Smooth muscle cell (in vitro differentiated cells): Measurements from ENCODE around the gene PSMC5. TPM values are rescaled to one million over a fixed set of nuclear protein-coding genes. Genes with fewer than 3 reads are reported as not detected.

Experiments used
- DNase-seq: peaks from one replicate; lab custom pipeline; 2025; ENCODE audit not compliant: unreplicated experiment; lab: John Stamatoyannopoulos, UW
- H2AFZ ChIP-seq: fragments of 200-600 bp; sonication (generic); 2 replicates; pipeline ENCODE4 v1.6.0; 2016; ENCODE audit warnings: antibody characterized with exemption, low read depth, mild to moderate bottlenecking
- H3F3A ChIP-seq: fragments of 200-600 bp; sonication (generic); 2 replicates; pipeline ENCODE4 v1.6.0; 2017; ENCODE audit warnings: antibody characterized with exemption, low read depth
- H3K27ac ChIP-seq: fragments of 200-600 bp; sonication (generic); 2 replicates; pipeline ENCODE4 v1.5.1; 2016; ENCODE audit warnings: low read depth, mild to moderate bottlenecking
- H3K27me3 ChIP-seq: fragments of 200-600 bp; sonication (generic); 2 replicates; pipeline ENCODE4 v1.6.1; 2016; ENCODE audit warnings: low read depth, mild to moderate bottlenecking
- H3K36me3 ChIP-seq: fragments of 200-600 bp; sonication (generic); 2 replicates; pipeline ENCODE4 v1.5.1; 2016; ENCODE audit warnings: low read depth
- H3K4me1 ChIP-seq: fragments of 200-600 bp; sonication (generic); 2 replicates; pipeline ENCODE4 v1.5.1; 2016; ENCODE audit warnings: low read depth
- H3K4me2 ChIP-seq: fragments of 200-600 bp; sonication (generic); 2 replicates; pipeline ENCODE4 v1.6.0; 2016; ENCODE audit warnings: mild to moderate bottlenecking
- H3K4me3 ChIP-seq: fragments of 200-600 bp; sonication (generic); 2 replicates; pipeline ENCODE4 v1.5.1; 2016; ENCODE audit warnings: mild to moderate bottlenecking
- H3K79me2 ChIP-seq: fragments of 200-600 bp; sonication (generic); 2 replicates; pipeline ENCODE4 v1.6.0; 2016; ENCODE audit warnings: low read depth, mild to moderate bottlenecking
- H3K9ac ChIP-seq: fragments of 200-600 bp; sonication (generic); 2 replicates; pipeline ENCODE4 v1.6.0; 2016; ENCODE audit warnings: low read depth
- H3K9me3 ChIP-seq: fragments of 200-600 bp; sonication (generic); replicated peaks from 2 replicates; pipeline ENCODE4 v1.5.1; 2016; ENCODE audit warnings: low read depth
- H4K20me1 ChIP-seq: fragments of 200-600 bp; sonication (generic); 2 replicates; pipeline ENCODE4 v1.6.0; 2016; ENCODE audit warnings: low read depth
- CTCF ChIP-seq: fragments of 200-600 bp; sonication (generic); IDR thresholded peaks from 2 replicates; pipeline ENCODE4 v1.5.1; 2017; ENCODE audit warnings: borderline replicate concordance, mild to moderate bottlenecking, antibody characterized with exemption; ENCODE audit not compliant: insufficient read depth, poor library complexity, severe bottlenecking
- WGBS: methylation state at CpG from one replicate; pipeline ENCODE4 v1.1.7; 2016; ENCODE audit warnings: low lambda C conversion rate; 5-methylcytosine and 5-hydroxymethylcytosine counted together
- polyA plus RNA-seq: library from polyadenylated mRNA; unstranded; fragments of >200 nt; fragmentation: Nextera tagmentation; extraction: Ambion mirVana; gene quantifications from 2 replicates; pipeline ENCODE4 v1.2.1, GENCODE V29; 2016
- total RNA-seq: library from RNA; depleted of rRNA; stranded (reverse); fragments of >200 nt; gene quantifications from 2 replicates; pipeline ENCODE4 v1.2.3, GENCODE V29; 2014

PSMC5 gene
- total and polyA plus RNA-seq, 2 experiments from 2014 or later: 46.2 to 132 TPM

DNA sequence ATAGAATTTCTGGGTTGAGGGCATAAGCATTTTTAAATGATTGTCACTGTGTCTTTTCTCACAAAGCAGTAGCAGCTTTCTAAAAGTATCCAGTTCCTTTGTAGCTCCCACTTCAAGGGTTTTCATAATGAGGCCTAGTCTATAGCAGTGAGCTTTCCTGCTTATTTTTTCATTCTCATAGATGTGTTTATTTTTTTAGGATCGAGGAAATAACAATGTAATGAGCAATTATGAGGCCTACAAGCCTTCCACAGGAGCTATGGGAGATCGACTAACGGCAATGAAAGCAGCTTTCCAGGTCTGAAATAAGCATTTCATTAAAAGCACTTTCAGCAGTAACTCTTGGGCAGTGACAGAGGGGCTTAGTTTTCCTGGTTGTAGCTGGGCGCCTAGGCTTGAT is 10.6 kb upstream of the PSMC5 start:
- DNase-seq: no peak
- H2AFZ ChIP-seq: no peak overlapping the region
- no peaks in the 10 kb centered on the region for H3K27me3 ChIP-seq
- no peak overlapping the region for H3K27ac ChIP-seq
- peaks cover 30% of the 10 kb centered on the region for H3F3A ChIP-seq
- TF ChIP-seq CTCF: no peak
- peaks cover 19% of the 10 kb centered on the region for H4K20me1 ChIP-seq
- no peak overlapping the region for H3K9ac ChIP-seq
- no peaks in the 10 kb centered on the region for H3K9me3 ChIP-seq
- no peaks in the 10 kb centered on the region for H3K4me1 ChIP-seq
- H3K4me2 ChIP-seq: no peak overlapping the region
- no peaks in the 10 kb centered on the region for H3K79me2 ChIP-seq
- H3K4me3 ChIP-seq: no peak overlapping the region
- WGBS: 93% methylated on average over 4 of the region's 4 CpGs
- H3K36me3 ChIP-seq: peaks cover 52% of the 10 kb centered on the region

DNA sequence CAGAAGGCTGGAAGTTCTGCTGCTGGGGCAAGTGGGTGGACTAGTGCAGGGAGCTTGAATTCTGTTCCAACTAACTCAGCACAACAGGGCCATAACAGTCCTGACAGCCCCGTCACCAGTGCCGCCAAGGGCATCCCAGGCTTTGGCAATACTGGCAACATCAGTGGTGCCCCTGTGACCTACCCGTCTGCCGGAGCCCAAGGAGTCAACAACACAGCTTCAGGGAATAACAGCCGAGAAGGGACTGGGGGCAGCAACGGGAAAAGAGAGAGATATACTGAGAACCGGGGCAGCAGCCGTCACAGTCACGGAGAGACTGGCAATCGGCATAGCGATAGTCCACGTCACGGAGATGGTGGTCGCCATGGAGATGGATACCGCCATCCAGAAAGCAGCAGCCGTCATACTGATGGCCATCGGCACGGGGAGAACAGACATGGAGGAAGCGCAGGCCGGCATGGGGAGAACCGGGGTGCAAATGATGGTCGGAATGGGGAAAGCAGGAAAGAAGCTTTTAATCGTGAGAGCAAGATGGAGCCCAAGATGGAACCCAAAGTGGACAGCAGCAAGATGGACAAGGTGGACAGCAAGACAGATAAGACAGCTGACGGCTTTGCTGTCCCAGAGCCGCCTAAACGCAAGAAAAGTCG is 9.4 kb upstream of the PSMC5 start:
- no peaks in the 10 kb centered on the region for H3K9me3 ChIP-seq
- H3K36me3 ChIP-seq: peaks cover 41% of the 10 kb centered on the region
- no peaks in the 10 kb centered on the region for H3K4me1 ChIP-seq
- peaks cover 24% of the 10 kb centered on the region for H4K20me1 ChIP-seq
- no peak overlapping the region for H2AFZ ChIP-seq
- no peak for TF ChIP-seq CTCF
- H3F3A ChIP-seq: peaks cover 34% of the 10 kb centered on the region
- DNase-seq: no peak
- H3K4me3 ChIP-seq: no peak overlapping the region
- peaks cover 2% of the 10 kb centered on the region for H3K79me2 ChIP-seq
- no peak overlapping the region for H3K9ac ChIP-seq
- no peak overlapping the region for H3K4me2 ChIP-seq
- H3K27me3 ChIP-seq: no peaks in the 10 kb centered on the region
- WGBS: 97% methylated on average over 27 of the region's 27 CpGs
- no peak overlapping the region for H3K27ac ChIP-seq

GRCh38 chr17:63819131-63819530 is 8.1 kb upstream of the PSMC5 start:
- no peak overlapping the region for H3K4me3 ChIP-seq
- peaks cover 33% of the 10 kb centered on the region for H3K36me3 ChIP-seq
- DNase-seq: no peak
- H4K20me1 ChIP-seq: peaks cover 24% of the 10 kb centered on the region
- H3K27ac ChIP-seq: no peak overlapping the region
- H3F3A ChIP-seq: peaks cover 34% of the 10 kb centered on the region
- H3K27me3 ChIP-seq: no peaks in the 10 kb centered on the region
- 95% methylated on average over 6 of the region's 6 CpGs for WGBS
- H2AFZ ChIP-seq: no peak overlapping the region
- no peak overlapping the region for H3K4me2 ChIP-seq
- peaks cover 2% of the 10 kb centered on the region for H3K79me2 ChIP-seq
- no peaks in the 10 kb centered on the region for H3K4me1 ChIP-seq
- TF ChIP-seq CTCF: no peak
- H3K9ac ChIP-seq: no peak overlapping the region
- no peaks in the 10 kb centered on the region for H3K9me3 ChIP-seq
